ENCODE measurements around the gene DNAJA1.

- TF ChIP-seq POLR2A (IDR thresholded peaks at IDR 0.05) (no peak), CTCF (IDR thresholded peaks at IDR 0.05) (no peak)
These were observed 57.1 kb downstream of the DNAJA1 start for GRCh38 chr9:33082128-33082527.
